H1 (cell line): ENCODE data around the gene ARHGAP12. TPM values are rescaled to one million over a fixed set of nuclear protein-coding genes. Genes with fewer than 3 reads are reported as not detected.

Experiments
- ASH2L ChIP-seq: fragments of 200-600, 300-600 bp; sonication (generic); IDR thresholded peaks from one replicate; pipeline ENCODE4 v1.7.1; 2017; ENCODE audit warnings: low read length
- CHD2 ChIP-seq: IDR thresholded peaks from 2 replicates; pipeline ENCODE4 v1.6.1; 2012; ENCODE audit warnings: low read length, improper control_type of control experiment
- KDM1A ChIP-seq: fragments of 200-600, 300-600 bp; sonication (generic); IDR thresholded peaks from 2 replicates; pipeline ENCODE4 v1.7.1; 2016; ENCODE audit warnings: mild to moderate bottlenecking, low read length, borderline replicate concordance
- KDM5A ChIP-seq: fragments of 200-600 bp; IDR thresholded peaks from 2 replicates; pipeline ENCODE4 v1.7.1; 2012; ENCODE audit warnings: mild to moderate bottlenecking, low read length, inconsistent platforms, mixed read lengths
- MAX ChIP-seq: IDR thresholded peaks from 2 replicates; pipeline ENCODE4 v1.6.1; 2012; ENCODE audit warnings: inconsistent platforms
- RAD21 ChIP-seq, 2 experiments: IDR thresholded peaks in 1 of 2; conservative IDR thresholded peaks in 1 of 2; 2 replicates each; pipeline ENCODE4 v1.6.1; 2011; ENCODE audit warnings: low read depth in 2 of 2, low read length in 2 of 2, improper control_type of control experiment in 1 of 2, inconsistent platforms in 1 of 2, mild to moderate bottlenecking in 1 of 2, moderate library complexity in 1 of 2
- RFX5 ChIP-seq: IDR thresholded peaks from 2 replicates; pipeline ENCODE4 v1.6.1; 2011; ENCODE audit warnings: low read depth, low read length, improper control_type of control experiment, borderline replicate concordance
- SAP30 ChIP-seq: fragments of 300-600 bp; sonication (generic); IDR thresholded peaks from 2 replicates; pipeline ENCODE4 v1.7.1; 2012; ENCODE audit warnings: low read length, moderate library complexity, mild to moderate bottlenecking, inconsistent platforms; ENCODE audit not compliant: insufficient read depth, insufficient replicate concordance
- SP1 ChIP-seq: IDR thresholded peaks from 2 replicates; pipeline ENCODE4 v1.6.1; 2011; ENCODE audit warnings: low read depth, low read length
- TAF7 ChIP-seq: optimal IDR thresholded peaks from 2 replicates; pipeline ENCODE3; 2011; ENCODE audit warnings: low read depth, mild to moderate bottlenecking, inconsistent platforms, low read length, moderate library complexity, borderline replicate concordance
- TBP ChIP-seq: IDR thresholded peaks from 2 replicates; pipeline ENCODE4 v1.6.1; 2011; ENCODE audit warnings: low read depth, low read length, improper control_type of control experiment
- polyA plus RNA-seq, 7 experiments: library from polyadenylated mRNA; depleted of rRNA in 3 of 7; stranded (reverse) in 5 of 7; unstranded in 2 of 7; fragments of >200 nt in 5 of 7; fragments of 200-250 nt in 2 of 7; gene quantifications; 1 replicate in 5 of 7; 2 replicates in 1 of 7; 4 replicates in 1 of 7; pipeline versions ENCODE4 v1.2.1 to v1.2.3, GENCODE V29; 2011 to 2013; ENCODE audit warnings: missing spikeins in 2 of 7, mixed read lengths in 2 of 7
- total RNA-seq: library from RNA; stranded (reverse); fragmentation: NEBNext Ultra II Directional; extraction: Animal tissue kit (Norgen Biotek cat#: 25700); gene quantifications from 2 replicates; pipeline ENCODE4 v1.2.1, GENCODE V29; 2021

ARHGAP12 gene
- total and polyA plus RNA-seq, 2 of the 8 experiments (the other 6 are each of a cell fraction or from before 2014, with no cell fraction given), result 10.1 to 39.0 TPM

GRCh38 chr10:31759799-31760626 lies 168.6 kb downstream of the ARHGAP12 start (continued):
- TF ChIP-seq SAP30 (no peak), ASH2L (no peak), KDM5A (no peak), RAD21 (IDR thresholded peaks at IDR 0.05 in 1 of 2, conservative IDR thresholded peaks at IDR 0.05 in 1 of 2; ENCODE audit: low read depth in 2 of 2, low read length in 2 of 2) (peak in 1 of 2 experiments; percentile 3; a peak in 1 of 4 replicates), RFX5 (no peak), KDM1A (peak; percentile 34; the same call in 1 of the 2 replicates), TBP (peak; percentile 80), TAF7 (peak; percentile 81), CHD2 (0 out of 2 replicates have a peak, but pooled peaks have one; percentile 25), SP1 (peak; percentile 73; the same call in 1 of the 2 replicates), MAX (no peak)
- TF ChIP-seq, all 59 proteins: peak for 14
